Measurements from ENCODE around the gene MTMR3.

MTMR3 gene

DNA sequence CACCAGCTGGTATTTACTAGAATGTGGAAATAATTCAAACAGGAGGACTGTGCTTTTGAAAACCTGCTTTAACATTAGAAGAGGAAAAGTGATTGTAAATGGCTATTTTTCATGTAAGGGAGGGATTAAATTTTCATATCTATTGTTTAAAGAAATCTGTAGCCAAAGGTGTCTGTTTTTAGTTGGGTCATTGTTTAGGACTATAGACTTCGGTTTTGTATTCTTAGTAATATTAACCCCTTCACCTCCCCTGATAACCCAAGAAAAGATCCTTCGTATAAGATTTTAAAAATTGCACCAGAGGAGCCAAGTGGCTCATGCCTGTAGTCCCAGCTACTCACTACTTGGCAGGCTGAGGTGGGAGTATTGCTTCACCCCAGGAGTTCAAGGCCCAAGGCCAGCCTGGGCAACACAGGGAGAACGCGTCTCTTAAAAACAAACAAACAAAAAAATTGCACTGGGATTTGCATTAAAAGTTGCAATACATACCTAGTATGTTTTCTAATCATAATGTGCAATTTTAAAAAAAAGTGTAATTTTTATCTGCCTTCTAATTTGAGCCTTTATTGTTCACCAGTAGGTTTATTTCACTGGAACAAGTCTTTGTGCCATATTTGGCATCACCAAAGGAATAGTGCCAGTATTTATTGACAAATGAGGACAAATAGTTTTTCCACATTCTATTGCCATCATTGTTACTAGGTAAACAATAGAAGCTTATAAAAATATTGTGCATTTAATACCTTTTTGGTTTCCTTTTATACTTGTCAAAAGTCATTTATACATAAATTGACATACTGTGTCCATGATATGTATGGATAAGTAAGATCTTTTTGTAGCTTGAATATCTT lies 34.3 kb downstream of the MTMR3 start:
- DNase-seq = no peak

DNA sequence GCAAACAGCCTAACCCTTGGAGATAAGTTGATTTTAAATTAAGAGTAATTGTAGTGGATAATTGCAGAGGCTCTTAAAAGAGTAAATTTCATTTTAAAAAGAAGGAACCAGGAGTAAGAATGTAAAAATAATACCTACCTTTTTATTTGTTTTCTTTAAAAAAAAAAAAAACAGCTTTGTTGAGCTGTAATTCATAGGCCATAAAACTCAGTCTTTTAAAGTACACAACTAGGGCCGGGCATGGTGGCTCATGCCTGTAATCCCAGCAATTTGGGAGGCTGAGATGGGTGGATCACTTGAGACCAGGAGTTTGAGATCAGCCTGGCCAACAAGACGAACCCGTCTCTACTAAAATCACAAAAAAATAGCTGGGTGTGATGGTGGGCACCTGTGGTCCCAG lies 42.4 kb downstream of the MTMR3 start:
- DNase-seq = no peak

DNA sequence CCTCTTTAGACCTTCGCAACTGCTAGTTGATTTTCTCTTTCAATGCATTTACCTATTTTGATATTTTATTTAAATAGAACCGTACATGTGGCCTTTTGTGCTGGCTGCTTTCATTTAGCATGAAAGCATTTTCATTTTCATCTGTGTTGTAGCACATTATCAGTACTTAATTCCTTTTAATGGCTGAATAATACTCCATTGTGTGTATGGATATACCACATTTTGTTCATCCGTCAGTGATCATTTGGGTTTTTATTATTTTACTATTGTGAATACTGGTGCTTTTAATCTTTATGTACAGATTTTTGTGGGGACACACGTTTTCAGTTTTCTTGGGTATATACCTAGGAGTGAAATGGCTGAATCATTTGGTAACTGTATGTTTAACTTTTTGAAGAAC lies 43.1 kb downstream of the MTMR3 start:
- no peak for DNase-seq

DNA sequence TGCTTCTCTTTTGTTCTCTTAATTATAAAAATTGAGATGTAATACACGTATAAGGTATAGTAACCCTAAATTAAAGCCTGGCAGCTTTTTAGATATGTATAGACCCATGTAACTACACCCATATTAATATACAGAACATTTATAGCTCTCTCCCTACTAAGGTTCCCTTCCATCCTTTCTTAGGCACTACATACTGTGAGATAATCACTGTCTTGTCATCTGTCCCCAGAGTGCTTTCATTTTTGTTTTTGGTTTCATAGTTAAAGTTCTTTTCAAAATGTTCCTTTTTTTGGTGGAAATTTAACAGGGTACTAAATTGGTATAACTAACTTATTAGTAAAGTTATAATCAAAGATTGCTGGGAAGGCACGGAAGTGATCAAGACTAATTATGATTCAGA lies 49.2 kb downstream of the MTMR3 start:
- no peak for DNase-seq

DNA sequence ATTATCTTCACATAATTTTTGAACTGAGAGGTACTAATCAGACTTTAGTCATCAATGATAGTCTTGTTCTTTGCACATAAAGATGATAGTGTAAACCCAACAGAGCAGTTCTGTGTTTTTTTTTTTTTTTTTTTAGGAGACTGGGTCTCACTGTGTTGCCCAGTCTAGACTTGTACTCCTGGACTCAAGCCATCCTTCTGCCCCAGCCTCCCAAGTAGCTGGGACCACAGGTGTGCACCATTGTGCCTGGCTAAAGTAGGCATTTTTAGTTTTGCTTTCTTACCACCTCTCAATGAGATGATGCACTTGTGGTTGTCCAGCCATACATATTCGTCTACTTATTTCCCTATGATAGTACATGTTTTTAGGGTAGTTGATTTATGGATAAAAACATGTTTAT lies 50.6 kb downstream of the MTMR3 start:
- no peak for DNase-seq

DNA sequence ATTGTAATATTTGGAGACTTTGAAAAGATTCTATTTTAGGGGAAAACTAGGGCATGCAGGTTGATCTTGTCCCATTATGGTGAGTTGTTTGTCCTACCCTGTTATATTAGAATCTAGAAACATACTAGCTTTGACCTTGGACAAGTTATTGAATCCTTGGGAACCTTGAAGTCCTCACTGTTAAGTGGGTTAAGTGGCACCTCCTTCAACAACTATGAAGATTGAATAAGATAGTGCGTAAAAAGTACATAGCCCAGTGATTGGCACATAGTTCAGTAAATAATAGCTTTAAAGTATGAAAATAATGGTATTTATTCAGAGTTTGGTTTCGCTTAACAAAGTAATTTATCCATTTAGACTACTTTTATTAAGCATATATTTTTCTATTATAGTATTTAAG lies 51.6 kb downstream of the MTMR3 start:
- no peak for DNase-seq

DNA sequence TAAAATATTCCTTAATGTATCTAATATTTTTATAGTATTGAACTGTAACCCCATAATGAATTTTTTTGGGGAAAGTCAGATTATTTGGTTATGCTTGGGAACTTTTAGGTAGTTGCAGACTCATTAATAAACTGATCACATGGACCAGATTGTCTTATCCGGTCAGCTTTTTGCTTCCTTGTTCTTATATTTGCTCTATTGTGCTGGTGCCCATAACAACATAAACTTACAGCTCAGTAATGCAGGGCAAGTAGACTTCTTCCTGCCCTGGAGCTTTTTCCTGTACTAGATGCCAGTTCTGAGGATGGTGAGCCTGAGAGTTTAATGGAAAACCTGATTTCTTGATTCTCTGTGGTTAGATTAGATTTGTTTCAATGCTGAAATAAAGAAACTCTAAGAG lies 53.2 kb downstream of the MTMR3 start:
- no peak for DNase-seq

DNA sequence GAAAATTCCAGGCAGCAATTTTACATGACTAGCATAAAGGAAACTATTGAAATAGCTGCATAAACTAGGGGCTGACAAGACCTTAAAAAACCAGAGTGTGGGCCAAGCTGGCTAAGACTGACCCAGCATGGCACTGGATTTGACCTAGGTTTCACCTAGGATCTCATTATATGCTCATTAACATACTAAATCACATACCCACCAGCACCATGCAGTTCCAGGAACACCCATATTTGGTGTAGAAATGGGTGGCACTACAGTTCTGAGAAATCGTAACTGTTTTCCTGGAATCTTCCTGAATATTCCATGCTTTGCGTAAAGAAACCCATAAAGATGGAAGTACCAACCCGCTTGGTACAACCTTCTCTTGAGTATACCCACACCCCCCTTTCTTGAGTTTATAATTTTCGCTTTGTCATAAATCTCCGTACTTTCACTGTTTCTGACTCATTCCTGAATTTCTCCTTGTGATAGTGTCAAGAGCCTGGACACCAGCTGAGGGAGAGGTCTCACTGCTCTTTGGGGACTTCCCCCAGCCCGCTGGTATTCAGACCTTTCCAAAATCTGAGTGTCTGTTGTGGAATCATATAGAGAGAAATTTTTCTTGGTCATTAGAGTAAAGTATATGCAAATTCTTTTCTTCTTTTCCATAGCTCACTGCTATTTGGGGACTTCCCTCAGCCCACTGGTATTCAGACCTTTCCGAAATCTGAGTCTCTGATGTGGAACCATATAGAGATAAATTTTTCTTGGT lies 55.1 kb downstream of the MTMR3 start:
- no peak for DNase-seq

DNA sequence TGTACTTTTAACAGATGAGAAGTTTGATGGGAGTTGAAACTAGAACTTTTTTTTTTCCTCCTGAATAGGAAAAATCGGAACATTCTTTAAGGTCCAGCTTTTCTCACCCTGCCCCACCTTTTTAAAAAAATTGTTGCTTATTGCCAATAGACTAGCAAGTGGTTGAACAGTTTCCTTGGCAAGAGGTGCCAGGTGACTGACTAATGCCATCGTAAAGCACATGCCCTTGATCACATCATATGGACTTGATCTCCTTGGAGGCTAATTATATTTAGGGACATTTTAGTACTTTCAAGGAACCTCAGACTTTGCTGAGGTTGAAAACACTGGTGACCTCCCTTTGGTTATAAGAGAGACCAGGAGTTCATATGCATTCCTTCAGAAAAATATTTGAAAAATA lies 57.6 kb downstream of the MTMR3 start:
- no peak for DNase-seq

DNA sequence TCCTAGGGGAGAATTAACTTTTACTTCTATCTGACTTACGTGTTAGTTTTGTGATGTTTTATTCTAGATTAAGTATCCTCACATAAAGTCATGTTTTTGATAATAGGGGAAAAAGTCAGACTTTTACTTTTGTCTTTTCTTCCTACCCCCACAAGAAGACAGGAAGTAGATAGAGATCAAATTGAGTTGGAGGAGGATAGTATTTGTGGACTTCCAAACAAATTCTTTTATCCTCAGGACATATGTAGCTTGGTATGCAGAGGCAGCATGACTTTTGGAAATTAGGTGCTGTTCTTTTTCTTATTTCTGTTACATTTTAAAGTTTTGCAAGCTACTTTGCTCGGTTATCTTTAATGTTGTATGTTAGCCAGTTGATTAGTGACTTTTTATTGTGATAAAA lies 61.4 kb downstream of the MTMR3 start:
- no peak for DNase-seq

DNA sequence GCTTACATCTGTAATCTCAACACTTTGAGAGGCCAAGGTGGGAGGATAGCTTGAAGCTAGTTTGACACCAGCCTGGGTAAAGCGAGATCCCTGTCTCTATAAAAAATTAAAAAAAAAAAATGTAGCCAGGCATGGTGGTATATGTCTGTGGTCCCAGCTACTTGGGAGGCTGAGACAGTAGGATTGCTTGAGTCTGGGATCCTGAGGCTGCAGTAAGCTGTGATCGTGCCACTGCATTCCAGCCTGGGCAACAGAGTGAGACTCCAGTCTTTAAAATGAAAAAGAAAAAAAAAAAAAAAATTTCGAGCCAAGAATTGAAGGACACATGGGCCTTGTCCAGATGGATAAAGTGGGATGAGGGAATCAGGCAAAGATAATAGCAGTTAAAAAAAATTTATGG lies 62.5 kb downstream of the MTMR3 start:
- no peak for DNase-seq

DNA sequence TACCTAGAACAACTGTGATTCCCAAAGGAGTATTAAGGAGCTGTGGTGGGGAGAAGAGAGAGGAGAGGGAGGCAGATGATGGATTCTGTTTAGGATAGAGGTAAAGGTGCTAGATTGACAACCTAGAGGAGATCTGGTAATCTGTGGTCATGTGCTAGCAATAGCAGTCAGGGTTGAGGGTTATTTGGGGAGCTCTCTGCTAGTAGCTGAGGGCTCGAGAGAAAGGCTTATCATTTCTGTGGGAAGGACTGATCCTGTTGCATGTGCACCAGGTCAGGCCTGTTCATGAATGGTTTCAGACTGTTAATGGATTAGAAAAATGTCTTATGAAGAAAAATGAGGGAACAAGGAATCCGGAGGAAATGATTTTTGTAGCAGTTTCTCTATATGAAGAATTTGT lies 63.2 kb downstream of the MTMR3 start:
- no peak for DNase-seq

DNA sequence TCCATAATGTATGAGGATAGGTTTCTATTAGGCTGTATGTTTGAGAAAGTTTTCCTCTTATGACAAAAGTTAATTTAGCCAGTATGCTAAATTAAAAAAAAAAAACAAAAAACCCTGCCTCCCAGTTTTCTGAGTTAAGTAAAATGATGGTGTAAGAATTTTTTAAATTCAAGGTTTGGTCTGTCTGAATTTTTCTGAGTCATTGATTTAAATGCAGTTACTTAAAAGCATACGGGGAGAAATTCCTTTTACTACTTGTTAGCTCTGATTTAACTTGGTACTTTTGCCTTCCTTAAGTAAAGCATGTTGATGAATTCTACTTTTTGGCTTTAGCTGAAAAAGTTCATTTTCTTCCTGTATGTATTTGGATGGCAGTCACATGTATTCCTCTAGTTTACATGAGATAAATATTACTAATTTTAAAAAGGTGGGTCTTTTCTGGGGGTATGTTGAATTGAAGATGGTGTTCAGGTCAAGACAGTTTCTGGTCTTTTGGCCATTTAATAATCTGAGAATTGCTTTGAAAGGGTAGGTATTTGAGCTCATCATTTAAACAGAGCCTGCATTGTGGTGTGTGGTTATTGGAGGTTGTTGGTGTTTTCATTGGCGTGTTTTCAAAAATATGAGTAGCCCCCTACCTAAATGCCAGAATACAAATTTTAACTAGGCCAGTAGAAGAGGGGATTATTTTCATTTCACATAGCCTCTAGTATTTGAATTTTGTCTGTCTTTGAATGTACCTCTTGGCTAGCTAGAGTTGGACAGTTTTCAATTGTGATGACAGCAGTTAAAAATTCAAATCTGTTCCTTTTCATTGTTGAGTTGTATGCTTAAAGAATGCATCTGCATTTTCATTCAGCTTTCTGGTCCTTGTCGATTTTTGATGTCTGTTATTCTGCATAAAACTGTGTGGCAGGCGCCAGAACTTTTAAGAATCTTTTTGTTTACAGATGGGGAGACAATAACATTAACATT lies 64.7 kb downstream of the MTMR3 start:
- DNase-seq = no peak

DNA sequence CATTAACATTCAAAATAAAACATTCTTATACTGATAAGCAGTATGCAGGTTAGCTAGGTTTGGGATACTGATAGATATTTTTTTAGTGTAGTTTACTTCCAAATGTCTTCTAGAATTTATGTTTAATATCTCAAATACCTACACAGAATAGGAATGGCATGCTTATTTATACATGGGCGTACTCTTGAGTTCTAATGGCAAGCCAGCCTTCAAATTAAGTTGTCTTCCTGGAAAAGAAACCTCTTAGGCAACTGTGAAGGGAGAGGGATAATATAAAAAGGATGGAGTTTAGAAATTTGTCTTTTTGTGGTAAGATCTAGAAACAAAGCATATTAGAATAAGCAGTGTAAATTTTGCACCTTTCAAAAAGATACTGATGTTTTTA lies 65.4 kb downstream of the MTMR3 start:
- DNase-seq = no peak

DNA sequence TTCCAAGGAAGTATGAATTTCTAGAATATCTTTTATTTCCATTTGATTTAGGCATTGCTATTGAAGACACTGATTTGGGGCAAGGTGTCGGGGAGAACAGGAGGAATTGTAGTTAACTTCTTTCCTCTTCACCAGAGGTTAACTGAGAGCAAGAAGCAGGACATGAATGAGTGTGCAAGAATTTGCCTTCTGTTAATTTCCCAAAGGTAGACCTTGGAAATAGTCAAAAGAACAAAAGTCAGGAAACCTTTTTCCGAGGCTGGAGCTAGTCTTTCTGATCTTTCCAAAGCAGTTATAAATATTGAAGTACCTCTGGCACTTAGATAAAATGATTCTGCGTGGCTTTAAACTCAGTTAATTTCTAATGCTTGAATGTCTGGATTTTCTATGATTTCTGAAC lies 66.9 kb downstream of the MTMR3 start:
- DNase-seq = no peak

DNA sequence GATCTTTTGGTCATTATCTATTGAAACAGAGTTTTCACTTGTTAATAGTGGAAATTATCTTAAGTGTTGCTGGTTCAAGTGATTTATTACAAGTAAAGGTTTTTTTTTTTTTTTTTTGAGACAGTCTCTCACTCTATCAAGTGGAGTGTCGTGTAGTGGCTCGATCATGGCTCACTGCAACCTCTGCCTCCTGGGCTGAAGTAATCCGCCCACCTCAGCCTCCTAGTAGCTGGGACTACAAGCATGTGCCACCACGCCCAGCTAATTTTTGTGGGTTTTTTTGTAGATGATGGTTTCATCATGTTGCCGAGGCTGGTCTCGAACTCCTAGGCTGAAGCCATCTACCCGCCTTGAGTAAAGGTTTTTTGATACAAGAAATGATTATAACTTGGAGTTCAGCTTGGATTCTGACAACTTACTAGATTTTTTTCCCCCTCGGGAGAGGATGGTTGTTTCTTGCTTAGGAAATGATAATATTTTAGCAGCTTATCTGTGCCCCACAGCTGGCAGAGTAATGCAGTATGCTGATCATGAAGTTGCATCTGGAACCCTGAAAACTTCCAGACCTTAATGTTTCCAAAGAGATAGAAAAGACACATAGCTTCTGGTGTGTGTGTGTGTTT lies 68.9 kb downstream of the MTMR3 start:
- DNase-seq = no peak

DNA sequence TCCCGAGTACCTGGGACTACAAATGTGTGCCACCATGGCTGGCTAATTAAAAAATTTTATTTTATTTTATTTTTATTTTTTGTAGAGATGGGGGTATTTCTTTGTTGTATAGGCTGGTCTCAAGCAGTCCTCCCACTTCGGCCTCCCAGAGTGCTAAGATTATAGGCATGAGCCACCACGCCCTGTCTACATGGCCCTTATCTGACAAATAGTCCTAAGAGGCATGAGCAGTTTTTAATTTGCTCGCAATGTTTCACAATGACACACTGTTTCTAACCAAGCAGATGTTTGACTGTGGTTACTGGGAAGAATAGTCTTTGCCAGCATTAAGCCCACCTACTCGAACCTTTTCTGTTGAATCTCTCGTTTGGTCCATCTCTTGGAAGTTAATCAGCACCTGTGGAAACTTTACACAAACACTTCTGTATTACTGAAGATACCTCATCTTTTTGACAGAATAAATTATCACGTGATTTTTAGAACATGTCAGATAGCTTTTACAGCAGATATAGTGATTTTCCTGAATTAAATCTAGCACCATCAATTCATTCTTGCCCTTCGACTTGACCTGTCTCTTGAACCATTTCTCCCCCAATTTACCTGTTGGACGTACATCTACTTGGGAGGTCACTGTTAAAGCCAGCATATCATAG lies 71.4 kb downstream of the MTMR3 start:
- DNase-seq = no peak

DNA sequence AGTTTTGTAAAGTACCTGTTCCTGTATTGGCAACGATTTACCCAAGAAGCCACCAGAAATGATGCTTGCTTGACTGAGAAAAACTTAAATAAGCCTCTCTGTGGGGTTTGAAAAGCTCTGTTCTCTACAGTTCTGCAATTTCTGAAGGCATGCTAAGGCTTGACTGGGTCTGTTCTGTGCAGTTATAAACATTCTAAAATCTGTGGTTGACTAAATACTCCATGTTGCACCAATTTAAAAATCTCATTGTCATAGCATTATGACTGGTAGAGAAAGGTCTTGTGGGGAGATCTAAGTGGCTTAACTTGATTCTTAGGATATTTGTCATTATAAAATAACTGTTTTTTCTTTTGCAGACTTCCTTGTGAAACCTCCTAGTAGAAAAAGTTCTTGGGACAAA lies 73.7 kb downstream of the MTMR3 start:
- DNase-seq = no peak

DNA sequence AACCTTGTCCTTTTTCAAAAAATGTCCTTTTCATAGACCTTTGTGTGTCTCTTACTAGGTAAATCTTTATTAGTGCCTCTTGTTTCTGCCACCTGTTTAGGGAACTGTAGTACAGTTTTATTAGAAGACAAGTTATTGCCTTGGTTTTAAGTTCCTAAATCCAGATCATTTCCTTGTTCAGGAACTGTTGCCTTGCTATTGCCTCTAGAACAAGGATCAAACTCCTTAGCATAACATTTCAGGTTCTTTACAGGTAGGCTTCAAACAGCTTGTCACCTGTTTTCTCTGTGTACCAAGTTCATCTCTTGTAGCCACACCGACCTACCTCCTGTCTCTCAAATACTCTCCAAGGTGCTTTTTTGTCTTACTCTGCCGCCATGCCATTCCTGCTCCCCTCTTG lies 75.2 kb downstream of the MTMR3 start:
- DNase-seq = no peak

DNA sequence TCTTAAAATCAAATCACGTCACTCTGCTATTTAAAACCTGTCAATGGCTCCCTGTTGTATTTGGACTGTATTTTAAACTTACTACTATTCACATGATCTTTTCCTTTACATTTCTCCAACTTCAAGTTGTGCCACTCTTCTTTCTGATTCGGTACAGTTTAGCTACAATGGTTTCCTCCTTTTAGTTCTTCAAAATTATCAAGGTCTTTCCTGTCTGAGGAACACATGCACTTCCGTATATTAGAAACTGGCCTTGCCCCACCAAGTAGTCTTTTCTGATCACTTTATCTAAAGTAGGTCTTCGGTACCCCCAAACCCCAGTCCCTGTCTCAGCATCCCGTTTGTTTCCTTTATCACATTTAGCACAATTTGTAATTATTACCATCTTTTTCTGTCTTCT lies 81.8 kb downstream of the MTMR3 start:
- no peak for DNase-seq

DNA sequence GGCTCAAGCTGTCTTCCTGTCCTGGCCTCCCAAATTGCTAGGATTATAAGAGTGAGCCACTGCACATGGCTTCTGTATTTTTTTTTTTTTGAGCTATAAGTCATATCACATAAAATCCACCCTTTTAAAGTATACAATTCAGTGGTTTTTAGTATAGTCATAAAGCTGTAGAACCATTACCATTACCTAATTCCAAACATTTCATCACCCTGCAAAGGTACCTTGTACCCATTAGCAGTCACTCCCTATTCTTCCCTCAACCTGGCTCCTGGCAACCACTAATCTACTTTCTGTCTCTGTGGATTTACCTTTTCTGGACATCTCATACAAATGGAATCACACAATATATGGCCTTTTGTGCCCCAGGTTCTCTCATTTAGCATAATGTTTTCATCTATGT lies 84.5 kb downstream of the MTMR3 start:
- DNase-seq = no peak

DNA sequence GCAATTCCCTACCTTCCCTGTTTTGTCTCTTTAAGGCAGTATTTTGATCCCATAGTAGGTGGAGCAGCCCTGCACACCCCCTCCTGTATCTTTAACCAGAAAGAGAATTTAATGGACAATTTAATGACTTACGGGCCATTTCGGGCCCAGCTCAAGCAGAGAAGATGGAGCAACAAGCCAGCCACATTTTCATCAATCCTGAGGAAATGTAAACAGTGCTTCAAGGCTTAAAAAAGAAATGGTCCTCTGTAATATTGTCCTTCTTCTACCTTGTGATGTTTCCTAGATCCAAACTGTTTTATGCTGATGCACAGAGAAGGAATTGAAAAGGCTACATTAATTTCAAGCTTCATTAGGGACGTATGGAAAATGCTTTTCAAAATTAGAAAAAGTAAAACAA lies 88.6 kb downstream of the MTMR3 start:
- DNase-seq = no peak
